ENCODE measurements around the gene MALAT1. TPM values are rescaled to one million over a fixed set of nuclear protein-coding genes. Genes with fewer than 3 reads are reported as not detected.
A peak's percentile ranks its signal among the peaks of the same experiment; 100 is the strongest.

Gene MALAT1
- total RNA-seq, 3 donors from 2014 or later, result 10,779 to 14,350 (median 11,224) TPM

DNA sequence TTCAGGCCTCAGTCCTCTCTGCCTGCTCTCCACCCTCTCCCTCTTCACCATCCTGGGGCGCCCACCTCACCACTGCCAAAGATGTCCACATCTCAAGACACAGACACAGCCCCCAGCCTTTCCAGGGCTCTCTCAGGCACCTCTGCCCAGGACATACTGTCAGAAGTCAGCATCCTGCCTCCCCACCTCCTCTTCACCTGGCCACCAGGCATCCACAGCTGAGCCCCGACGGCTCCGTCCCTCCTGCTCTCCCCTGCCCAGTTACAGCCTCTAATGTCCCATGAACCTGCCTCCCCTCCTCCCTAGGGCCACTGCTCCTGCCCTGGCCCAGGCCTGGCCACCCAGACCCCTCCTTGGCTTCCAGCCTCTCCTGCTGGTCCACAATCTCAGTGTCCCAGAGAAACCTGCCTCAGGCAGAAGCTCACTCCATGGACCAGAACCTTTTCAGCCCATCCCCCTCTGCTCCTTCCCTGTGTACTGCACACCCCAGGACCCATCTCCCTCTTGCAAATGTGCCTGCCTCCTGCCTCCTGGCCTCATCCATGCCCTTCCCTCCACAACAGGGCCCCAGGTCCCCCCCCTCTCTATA lies 56.1 kb downstream of the MALAT1 start:
- no peak for TF ChIP-seq CTCF (IDR thresholded peaks at IDR 0.05)
- intact Hi-C loops (cut with DNase I, micrococcal nuclease), result no loop called here
- DNase-seq (no peak), ATAC-seq (no peak)
- Histone ChIP-seq H3K4me3 (no peak overlapping the region), H3K36me3 (ENCODE audit: low read depth) (no peaks in the 10 kb centered on the region), H3K4me1 (ENCODE audit: low read depth) (peaks cover 34% of the 10 kb centered on the region), H3K9me3 (no peaks in the 10 kb centered on the region)

- DNase-seq, result peak in 1 of 3 donors; percentile 44
- H3K4me1 ChIP-seq (ENCODE audit: low read depth), result peaks cover 39% of the 10 kb centered on the region
- ATAC-seq, result no peak
- H3K4me3 ChIP-seq, result no peak overlapping the region
- no peaks in the 10 kb centered on the region for H3K9me3 ChIP-seq
- no peaks in the 10 kb centered on the region for H3K36me3 ChIP-seq (ENCODE audit: low read depth)
- no peak for TF ChIP-seq CTCF (IDR thresholded peaks at IDR 0.05)
- intact Hi-C loops (cut with DNase I, micrococcal nuclease), result no loop called here
Observed at GRCh38 chr11:65555693-65556231, 56.9 kb downstream of the MALAT1 start.

Other genes starting within 250 kb of the MALAT1 start
- 10 to 100 TPM in 2 of 3 donors, 1 to 10 TPM in 1; 8.9 to 14.4 (median 11.4) TPM for gene POLA2, start 237.1 kb upstream of the MALAT1 start, total RNA-seq
- 10 to 100 TPM in 2 of 3 donors, 1 to 10 TPM in 1; 7.0 to 27.4 (median 11.6) TPM for gene CDC42EP2, start 184.2 kb upstream of the MALAT1 start, total RNA-seq
- 10 to 100 TPM; 32.8 to 62.9 (median 35.5) TPM for gene DPF2, start 165.2 kb upstream of the MALAT1 start, total RNA-seq
- gene TIGD3, start 144.3 kb upstream of the MALAT1 start, total RNA-seq, result under 1 TPM in 2 of 3 donors, not detected in 1; 0.14 to 0.53 TPM
- 10 to 100 TPM in 2 of 3 donors, 1 to 10 TPM in 1; 8.0 to 10.5 (median 10.1) TPM for gene SLC25A45, start 116.4 kb upstream of the MALAT1 start, total RNA-seq
- 10 to 100 TPM; 27.1 to 44.1 (median 42.3) TPM for gene FRMD8, start 112.4 kb upstream of the MALAT1 start, total RNA-seq
- 1,000 to 10,000 TPM; 1,133 to 1,409 (median 1,237) TPM for gene NEAT1, start 76.2 kb upstream of the MALAT1 start, total RNA-seq
- 10 to 100 TPM; 60.1 to 77.4 (median 60.3) TPM for gene SCYL1, start 26.0 kb downstream of the MALAT1 start, total RNA-seq
- gene LTBP3, start 59.3 kb downstream of the MALAT1 start, total RNA-seq, result 100 to 1,000 TPM in 1 of 3 donors, 10 to 100 TPM in 2; 22.6 to 133 (median 36.7) TPM
- 10 to 100 TPM; 20.9 to 24.6 (median 21.0) TPM for gene ZNRD2, start 71.4 kb downstream of the MALAT1 start, total RNA-seq
- 10 to 100 TPM; 26.4 to 61.2 (median 28.5) TPM for gene FAM89B, start 73.5 kb downstream of the MALAT1 start, total RNA-seq
- gene EHBP1L1, start 77.0 kb downstream of the MALAT1 start, total RNA-seq, result 100 to 1,000 TPM in 1 of 3 donors, 10 to 100 TPM in 2; 65.8 to 208 (median 65.9) TPM
- gene KCNK7, start 96.8 kb downstream of the MALAT1 start, total RNA-seq, result 1 to 10 TPM in 2 of 3 donors, under 1 TPM in 1; 0.49 to 1.7 (median 1.5) TPM
- 100 to 1,000 TPM in 1 of 3 donors, 10 to 100 TPM in 2; 81.6 to 109 (median 95.7) TPM for gene MAP3K11, start 115.2 kb downstream of the MALAT1 start, total RNA-seq
- gene PCNX3, start 116.7 kb downstream of the MALAT1 start, total RNA-seq, result 10 to 100 TPM; 42.5 to 53.4 (median 47.5) TPM
- gene SIPA1, start 139.1 kb downstream of the MALAT1 start, total RNA-seq, result 10 to 100 TPM; 23.2 to 52.5 (median 28.1) TPM
- 10 to 100 TPM; 69.1 to 89.6 (median 71.0) TPM for gene RELA, start 163.9 kb downstream of the MALAT1 start, total RNA-seq
- 10 to 100 TPM; 70.9 to 92.0 (median 90.5) TPM for gene KAT5, start 213.2 kb downstream of the MALAT1 start, total RNA-seq
- gene RNASEH2C, start 221.8 kb downstream of the MALAT1 start, total RNA-seq, result 10 to 100 TPM; 25.9 to 61.9 (median 28.8) TPM